HG03575 (cell line): Measurements from ENCODE around the gene EIF3I.

Experiments used
- ATAC-seq: cut with Tn5 transposase; IDR thresholded peaks from one replicate; pipeline ENCODE4 v1.9.1; 2021; ENCODE audit not compliant: unreplicated experiment, insufficient number of reproducible peaks, low FRiP score; ENCODE audit errors: extremely low read depth

The EIF3I gene

GRCh38 chr1:32221980-32222755 is at the start of gene EIF3I, which contains the start of gene TMEM234:
TSS of gene EIF3I (plus strand) at chr1:32222407. CDS start at chr1:32222442, 35 bp downstream.
TSS of gene TMEM234 (minus strand) at chr1:32222353. CDS start at chr1:32222322, 31 bp downstream.
- no peak for ATAC-seq

- ATAC-seq: no peak
Observed at GRCh38 chr1:32172621-32173245, 49.5 kb upstream of the EIF3I start.

- ATAC-seq: no peak
Observed at GRCh38 chr1:32178380-32179192, 43.6 kb upstream of the EIF3I start.

- no peak for ATAC-seq
Observed at GRCh38 chr1:32179193-32179442, 43.1 kb upstream of the EIF3I start.

- ATAC-seq: no peak
Observed at GRCh38 chr1:32179443-32180185, 42.6 kb upstream of the EIF3I start, which contains the start of gene TXLNA. TSS of gene TXLNA (plus strand) at chr1:32179675. CDS start at chr1:32180346, 671 bp downstream.

GRCh38 chr1:32180186-32181060 is 41.8 kb upstream of the EIF3I start:
- no peak for ATAC-seq

- no peak for ATAC-seq
Observed at GRCh38 chr1:32181065-32181464, 41.1 kb upstream of the EIF3I start.

GRCh38 chr1:32181563-32181962 is 40.6 kb upstream of the EIF3I start:
- no peak for ATAC-seq

- ATAC-seq: no peak
Observed at GRCh38 chr1:32182060-32182459, 40.1 kb upstream of the EIF3I start.

GRCh38 chr1:32184650-32185049 is 37.6 kb upstream of the EIF3I start:
- no peak for ATAC-seq

- ATAC-seq: no peak
Observed at GRCh38 chr1:32186077-32186476, 36.1 kb upstream of the EIF3I start.

GRCh38 chr1:32186491-32186890 is 35.7 kb upstream of the EIF3I start:
- ATAC-seq: no peak

- no peak for ATAC-seq
Observed at GRCh38 chr1:32187850-32188249, 34.4 kb upstream of the EIF3I start.

GRCh38 chr1:32192220-32192948 is 29.8 kb upstream of the EIF3I start:
- no peak for ATAC-seq

- ATAC-seq: no peak
Observed at GRCh38 chr1:32194984-32195383, 27.2 kb upstream of the EIF3I start.

GRCh38 chr1:32195531-32195930 is 26.7 kb upstream of the EIF3I start:
- ATAC-seq: no peak

GRCh38 chr1:32195972-32196823 is 26.0 kb upstream of the EIF3I start:
- no peak for ATAC-seq
